ENCODE data around the gene SMPDL3B. TPM values are rescaled to one million over a fixed set of nuclear protein-coding genes. Genes with fewer than 3 reads are reported as not detected.

SMPDL3B gene
- total and polyA plus RNA-seq, 9 donors: 0.06 to 2.1 (median 0.13) TPM; not detected in 1

DNA sequence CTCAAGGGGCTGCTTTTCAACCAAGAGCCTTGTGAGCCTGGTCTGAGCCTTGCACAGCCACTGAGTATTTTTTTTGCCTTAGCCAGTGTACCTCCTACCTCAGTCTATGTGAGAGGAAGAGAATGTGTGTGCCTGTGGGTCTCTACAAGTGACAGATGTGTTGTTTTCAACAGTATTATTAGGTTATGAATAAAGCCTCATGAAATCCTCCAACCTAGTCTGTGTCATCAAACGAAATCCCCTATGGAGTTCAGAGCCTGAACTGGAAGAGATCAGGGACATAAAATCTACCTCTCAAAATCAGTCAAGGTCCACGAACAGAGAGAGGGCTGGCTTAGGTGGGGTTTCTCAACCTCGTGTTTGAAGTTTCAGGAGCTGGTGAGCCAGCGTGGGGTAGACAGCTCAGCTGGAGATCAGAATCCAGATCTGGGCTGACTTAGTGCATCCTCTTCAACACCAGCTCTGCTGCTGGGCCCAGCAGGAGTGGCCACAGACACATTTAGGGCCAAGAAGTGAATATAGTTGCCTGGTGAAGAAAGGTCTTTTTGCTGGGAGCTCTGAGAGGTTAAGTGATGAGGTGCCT lies 33.2 kb downstream of the SMPDL3B start:
- Histone ChIP-seq H3K9me3 (replicated peaks; ENCODE audit: control insufficient read depth, low read depth, low read length) (no peaks in the 10 kb centered on the region), H3K36me3 (ENCODE audit: control insufficient read depth, insufficient read depth, low read length) (peaks cover 66% of the 10 kb centered on the region), H3K4me1 (ENCODE audit: control insufficient read depth, insufficient read depth, low read length) (peaks cover 17% of the 10 kb centered on the region), H3K27me3 (ENCODE audit: control insufficient read depth, insufficient read depth, low read length) (no peaks in the 10 kb centered on the region), H3K4me3 (ENCODE audit: low read length) (no peak overlapping the region), H3K27ac (ENCODE audit: low read length) (no peak overlapping the region)
- DNase-seq: no peak
- 100% methylated on average over 2 of the region's 4 CpGs for WGBS (ENCODE audit: insufficient coverage)

DNA sequence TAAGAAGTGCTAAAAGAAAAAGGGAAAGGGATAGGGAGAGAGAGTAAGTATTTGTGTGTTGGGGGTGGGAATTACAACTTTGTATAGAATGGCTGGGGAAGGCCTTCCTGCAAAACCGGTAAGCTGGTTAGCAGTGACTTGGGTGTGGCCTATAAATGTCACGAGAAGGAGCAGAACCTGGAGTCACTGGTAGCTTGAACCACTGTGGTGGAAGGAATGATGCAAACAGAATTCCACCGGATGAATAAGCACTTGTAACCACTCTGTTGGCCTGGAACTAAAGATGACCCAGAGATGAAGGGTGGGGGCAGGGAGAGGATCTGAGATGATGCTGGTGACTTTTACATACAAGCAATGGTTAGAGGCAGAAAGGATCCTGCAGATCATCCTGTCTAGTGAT lies 33.9 kb downstream of the SMPDL3B start:
- Histone ChIP-seq H3K4me1 (ENCODE audit: control insufficient read depth, insufficient read depth, low read length) (peaks cover 19% of the 10 kb centered on the region), H3K27ac (ENCODE audit: low read length) (no peak overlapping the region), H3K27me3 (ENCODE audit: control insufficient read depth, insufficient read depth, low read length) (no peaks in the 10 kb centered on the region), H3K9me3 (replicated peaks; ENCODE audit: control insufficient read depth, low read depth, low read length) (no peaks in the 10 kb centered on the region), H3K4me3 (ENCODE audit: low read length) (no peak overlapping the region), H3K36me3 (ENCODE audit: control insufficient read depth, insufficient read depth, low read length) (peaks cover 61% of the 10 kb centered on the region)
- DNase-seq: no peak
- WGBS (ENCODE audit: insufficient coverage): 90% methylated on average over 3 of the region's 3 CpGs

GRCh38 chr1:27970401-27970800 lies 35.6 kb downstream of the SMPDL3B start:
- Histone ChIP-seq H3K27me3 (ENCODE audit: control insufficient read depth, insufficient read depth, low read length) (no peaks in the 10 kb centered on the region), H3K36me3 (ENCODE audit: control insufficient read depth, insufficient read depth, low read length) (peaks cover 49% of the 10 kb centered on the region)
- WGBS (ENCODE audit: insufficient coverage): 38% methylated on average over 1 of the region's 6 CpGs

GRCh38 chr1:27971674-27972073 lies 36.9 kb downstream of the SMPDL3B start:
- H3K36me3 ChIP-seq (ENCODE audit: control insufficient read depth, insufficient read depth, low read length): peaks cover 37% of the 10 kb centered on the region
- no peak overlapping the region for H3K27ac ChIP-seq (ENCODE audit: low read length)
- no peak overlapping the region for H3K4me3 ChIP-seq (ENCODE audit: low read length)
- peaks cover 19% of the 10 kb centered on the region for H3K4me1 ChIP-seq (ENCODE audit: control insufficient read depth, insufficient read depth, low read length)
- H3K9me3 ChIP-seq (replicated peaks; ENCODE audit: control insufficient read depth, low read depth, low read length): no peaks in the 10 kb centered on the region
- no peaks in the 10 kb centered on the region for H3K27me3 ChIP-seq (ENCODE audit: control insufficient read depth, insufficient read depth, low read length)
- DNase-seq: peak; percentile 60

More at GRCh38 chr1:27970401-27970800, 35.6 kb downstream of the SMPDL3B start:
- H3K4me1 ChIP-seq (ENCODE audit: control insufficient read depth, insufficient read depth, low read length): peaks cover 19% of the 10 kb centered on the region
- H3K4me3 ChIP-seq (ENCODE audit: low read length): no peak overlapping the region
- H3K27ac ChIP-seq (ENCODE audit: low read length): no peak overlapping the region
- peak; percentile 65 for DNase-seq
- H3K9me3 ChIP-seq (replicated peaks; ENCODE audit: control insufficient read depth, low read depth, low read length): no peaks in the 10 kb centered on the region

GRCh38 chr1:27972141-27972540 lies 37.3 kb downstream of the SMPDL3B start:
- no peak for DNase-seq
- no peak overlapping the region for H3K4me3 ChIP-seq (ENCODE audit: low read length)
- H3K4me1 ChIP-seq (ENCODE audit: control insufficient read depth, insufficient read depth, low read length): peaks cover 19% of the 10 kb centered on the region
- no peaks in the 10 kb centered on the region for H3K9me3 ChIP-seq (replicated peaks; ENCODE audit: control insufficient read depth, low read depth, low read length)
- H3K27me3 ChIP-seq (ENCODE audit: control insufficient read depth, insufficient read depth, low read length): no peaks in the 10 kb centered on the region
- WGBS (ENCODE audit: insufficient coverage): no CpG with 5 or more reads among the region's 4 CpGs
- no peak overlapping the region for H3K27ac ChIP-seq (ENCODE audit: low read length)
- peaks cover 32% of the 10 kb centered on the region for H3K36me3 ChIP-seq (ENCODE audit: control insufficient read depth, insufficient read depth, low read length)

- H3K36me3 ChIP-seq (ENCODE audit: control insufficient read depth, insufficient read depth, low read length): peaks cover 23% of the 10 kb centered on the region
- peaks cover 19% of the 10 kb centered on the region for H3K4me1 ChIP-seq (ENCODE audit: control insufficient read depth, insufficient read depth, low read length)
- no peaks in the 10 kb centered on the region for H3K27me3 ChIP-seq (ENCODE audit: control insufficient read depth, insufficient read depth, low read length)
- no peak overlapping the region for H3K4me3 ChIP-seq (ENCODE audit: low read length)
- DNase-seq: peak; percentile 71
- WGBS (ENCODE audit: insufficient coverage): 39% methylated on average over 2 of the region's 4 CpGs
- H3K9me3 ChIP-seq (replicated peaks; ENCODE audit: control insufficient read depth, low read depth, low read length): no peaks in the 10 kb centered on the region
- H3K27ac ChIP-seq (ENCODE audit: low read length): peak overlapping the region; percentile 47
Observed at GRCh38 chr1:27973771-27974416, 39.1 kb downstream of the SMPDL3B start.

DNA sequence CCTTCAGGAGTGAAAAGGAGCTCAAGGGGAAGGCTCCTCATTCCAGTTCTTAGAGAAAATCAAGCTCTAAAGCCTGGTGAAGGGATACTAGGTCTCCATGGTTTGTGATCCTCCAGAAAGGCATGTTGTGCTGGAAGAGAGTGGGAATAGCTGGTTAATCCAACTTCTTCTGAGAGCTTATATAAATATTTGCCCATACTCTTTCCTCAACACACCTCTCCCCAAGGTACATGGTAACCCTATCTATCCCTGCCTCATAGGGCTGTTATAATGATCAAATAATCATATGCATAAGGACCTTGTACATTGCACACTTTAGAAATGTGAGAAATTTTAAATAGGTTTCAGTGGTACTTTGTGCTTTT lies 39.6 kb downstream of the SMPDL3B start:
- no peak overlapping the region for H3K4me3 ChIP-seq (ENCODE audit: low read length)
- H3K27ac ChIP-seq (ENCODE audit: low read length): peak overlapping the region; percentile 47
- DNase-seq: no peak
- H3K27me3 ChIP-seq (ENCODE audit: control insufficient read depth, insufficient read depth, low read length): no peaks in the 10 kb centered on the region
- H3K4me1 ChIP-seq (ENCODE audit: control insufficient read depth, insufficient read depth, low read length): peaks cover 19% of the 10 kb centered on the region
- H3K36me3 ChIP-seq (ENCODE audit: control insufficient read depth, insufficient read depth, low read length): peaks cover 23% of the 10 kb centered on the region
- H3K9me3 ChIP-seq (replicated peaks; ENCODE audit: control insufficient read depth, low read depth, low read length): no peaks in the 10 kb centered on the region

DNA sequence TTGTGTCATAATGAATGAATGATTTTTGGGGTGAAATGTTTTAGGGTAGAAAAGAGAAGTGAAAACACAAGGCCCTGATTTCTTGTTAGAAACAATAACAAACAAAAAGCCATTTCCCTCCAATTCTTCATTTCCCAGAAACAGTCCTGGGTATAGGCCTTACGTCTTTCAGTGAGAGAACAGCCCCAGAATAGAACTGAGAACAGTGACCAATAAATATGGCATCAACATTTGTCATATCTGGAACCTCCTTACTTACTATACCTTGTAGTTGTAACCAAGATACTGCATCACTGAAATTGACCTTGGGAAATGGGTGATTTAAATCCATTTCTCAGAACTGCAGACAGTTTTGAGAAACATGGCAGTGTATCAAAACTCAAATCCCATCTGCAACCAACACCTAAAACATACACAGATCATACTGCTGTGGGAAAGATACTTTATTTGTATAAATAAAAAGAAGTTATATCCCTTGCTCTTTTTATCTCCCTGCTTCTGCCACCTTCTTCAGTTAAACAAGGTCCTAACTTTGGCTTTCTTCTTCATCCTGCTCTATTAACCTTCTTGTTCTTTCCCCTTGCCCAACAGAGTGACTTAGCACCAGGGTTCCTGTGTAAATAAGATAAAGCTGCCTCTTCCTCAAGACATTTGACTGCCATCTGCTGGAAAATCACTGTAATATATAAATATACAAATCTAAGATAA lies 44.5 kb downstream of the SMPDL3B start:
- DNase-seq: peak; percentile 72
- no peaks in the 10 kb centered on the region for H3K9me3 ChIP-seq (replicated peaks; ENCODE audit: control insufficient read depth, low read depth, low read length)
- WGBS (ENCODE audit: insufficient coverage): no CpG with 5 or more reads among the region's 1 CpG
- H3K4me3 ChIP-seq (ENCODE audit: low read length): no peak overlapping the region
- H3K36me3 ChIP-seq (ENCODE audit: control insufficient read depth, insufficient read depth, low read length): peaks cover 7% of the 10 kb centered on the region
- H3K27me3 ChIP-seq (ENCODE audit: control insufficient read depth, insufficient read depth, low read length): no peaks in the 10 kb centered on the region
- H3K27ac ChIP-seq (ENCODE audit: low read length): no peak overlapping the region
- H3K4me1 ChIP-seq (ENCODE audit: control insufficient read depth, insufficient read depth, low read length): peaks cover 3% of the 10 kb centered on the region

GRCh38 chr1:27979859-27980201 lies 45.0 kb downstream of the SMPDL3B start:
- no CpG with 5 or more reads among the region's 2 CpGs for whole genome bisulfite sequencing (ENCODE audit: insufficient coverage)
- H3K27ac ChIP-seq (ENCODE audit: low read length): no peak overlapping the region
- no peak for DNase-seq

GRCh38 chr1:27980216-27980845 lies 45.5 kb downstream of the SMPDL3B start:
- Histone ChIP-seq H3K27me3 (ENCODE audit: control insufficient read depth, insufficient read depth, low read length) (no peaks in the 10 kb centered on the region), H3K4me1 (ENCODE audit: control insufficient read depth, insufficient read depth, low read length) (peaks cover 3% of the 10 kb centered on the region), H3K9me3 (replicated peaks; ENCODE audit: control insufficient read depth, low read depth, low read length) (no peaks in the 10 kb centered on the region), H3K36me3 (ENCODE audit: control insufficient read depth, insufficient read depth, low read length) (peaks cover 3% of the 10 kb centered on the region), H3K27ac (ENCODE audit: low read length) (peak overlapping the region; percentile 38), H3K4me3 (ENCODE audit: low read length) (no peak overlapping the region)
- no CpG with 5 or more reads among the region's 1 CpG for WGBS (ENCODE audit: insufficient coverage)
- DNase-seq: peak; percentile 92

More at GRCh38 chr1:27979859-27980201, 45.0 kb downstream of the SMPDL3B start:
- H3K36me3 ChIP-seq (ENCODE audit: control insufficient read depth, insufficient read depth, low read length): peaks cover 3% of the 10 kb centered on the region
- no peaks in the 10 kb centered on the region for H3K9me3 ChIP-seq (replicated peaks; ENCODE audit: control insufficient read depth, low read depth, low read length)
- peaks cover 3% of the 10 kb centered on the region for H3K4me1 ChIP-seq (ENCODE audit: control insufficient read depth, insufficient read depth, low read length)
- no peaks in the 10 kb centered on the region for H3K27me3 ChIP-seq (ENCODE audit: control insufficient read depth, insufficient read depth, low read length)
- H3K4me3 ChIP-seq (ENCODE audit: low read length): no peak overlapping the region
